SK-N-SH treated with all-trans-retinoic acid at 6 μM for 48 hours (cell line): Measurements from ENCODE around the gene ADRB1.

Experiments
- ARNTL ChIP-seq: fragments of 450-650 bp; formaldehyde crosslinking; IDR thresholded peaks from 2 replicates; pipeline ENCODE4 v1.5.0; 2020; ENCODE audit warnings: low read depth, mild to moderate bottlenecking, moderate library complexity, borderline replicate concordance
- BACH2 ChIP-seq: fragments of 250-450 bp; sonication (Bioruptor Pico); IDR thresholded peaks from 2 replicates; pipeline ENCODE4 v1.9.0; 2021; ENCODE audit warnings: mild to moderate bottlenecking, borderline replicate concordance
- CSRNP3 ChIP-seq: fragments of 250-450 bp; sonication (Bioruptor Pico); IDR thresholded peaks from 2 replicates; pipeline ENCODE4 v1.5.1; 2021; ENCODE audit warnings: mild to moderate bottlenecking, moderate library complexity
- GLIS3 ChIP-seq: fragments of 250-450 bp; sonication (Bioruptor Pico); IDR thresholded peaks from 2 replicates; pipeline ENCODE4 v1.5.0; 2020; ENCODE audit warnings: mild to moderate bottlenecking, moderate library complexity
- ISL1 ChIP-seq: fragments of 250-450 bp; sonication (Bioruptor Pico); IDR thresholded peaks from 2 replicates; pipeline ENCODE4 v2.1.2; 2022; ENCODE audit warnings: mild to moderate bottlenecking, moderate library complexity
- PATZ1 ChIP-seq: fragments of 250-450 bp; sonication (Bioruptor Pico); IDR thresholded peaks from 2 replicates; pipeline ENCODE4 v1.8.0; 2020; ENCODE audit warnings: mild to moderate bottlenecking, moderate library complexity, borderline replicate concordance
- PPARA ChIP-seq: fragments of 250-450 bp; sonication (Bioruptor Pico); IDR thresholded peaks from 2 replicates; pipeline ENCODE4 v1.5.0; 2020; ENCODE audit warnings: mild to moderate bottlenecking, borderline replicate concordance
- TSHZ2 ChIP-seq: fragments of 250-450 bp; sonication (Bioruptor Pico); IDR thresholded peaks from 2 replicates; pipeline ENCODE4 v1.5.0; 2020; ENCODE audit warnings: mild to moderate bottlenecking, moderate library complexity
- ZFP3 ChIP-seq: fragments of 250-450 bp; sonication (Bioruptor Pico); IDR thresholded peaks from 2 replicates; pipeline ENCODE4 v1.5.0; 2020; ENCODE audit warnings: mild to moderate bottlenecking, moderate library complexity
- ZFP30 ChIP-seq: fragments of 450-650 bp; formaldehyde crosslinking; IDR thresholded peaks from 2 replicates; pipeline ENCODE4 v1.5.0; 2022; ENCODE audit warnings: mild to moderate bottlenecking, moderate library complexity

GRCh38 chr10:114079421-114079820 is 35.8 kb downstream of the ADRB1 start:
- no peak for TF ChIP-seq BACH2
- TF ChIP-seq GLIS3 (CRISPR knock-in tag) = no peak
- TF ChIP-seq ZFP3 (CRISPR knock-in tag) = no peak
- no peak for TF ChIP-seq ARNTL (CRISPR knock-in tag)
- TF ChIP-seq ZFP30 (CRISPR knock-in tag) = no peak
- TF ChIP-seq PATZ1 (CRISPR knock-in tag) = no peak
- TF ChIP-seq CSRNP3 (CRISPR knock-in tag) = no peak
- TF ChIP-seq TSHZ2 (CRISPR knock-in tag) = no peak
- TF ChIP-seq ISL1 (CRISPR knock-in tag) = no peak
- no peak for TF ChIP-seq PPARA (CRISPR knock-in tag)
